RWPE2 (cell line): Measurements from ENCODE around the gene NEDD4L.

ENCODE experiments used
- ATAC-seq: fragments of 200-7000 bp; cut with Tn5 transposase; 3 replicates; pipeline ENCODE4 v1.9.1; 2021; ENCODE audit warnings: low read depth
- DNase-seq: peaks from one replicate; pipeline ENCODE4 v3.0.0-alpha.2; 2020; ENCODE audit warnings: low spot score
- H3K27ac ChIP-seq: fragments of 450-650 bp; 2 replicates; pipeline ENCODE4 v1.5.1; 2017; ENCODE audit warnings: mild to moderate bottlenecking; ENCODE audit not compliant: poor library complexity, severe bottlenecking
- H3K27me3 ChIP-seq: fragments of 250-450 bp; sonication (Bioruptor Pico); 2 replicates; pipeline ENCODE4 v1.5.1; 2021; ENCODE audit warnings: mild to moderate bottlenecking, moderate library complexity; ENCODE audit not compliant: insufficient read depth, poor library complexity, severe bottlenecking
- H3K36me3 ChIP-seq: fragments of 250-450 bp; sonication (Bioruptor Pico); 2 replicates; pipeline ENCODE4 v1.5.1; 2020; ENCODE audit warnings: low read depth, mild to moderate bottlenecking, moderate library complexity
- H3K4me1 ChIP-seq: fragments of 250-450 bp; sonication (Bioruptor Pico); 2 replicates; pipeline ENCODE4 v1.5.1; 2021; ENCODE audit warnings: mild to moderate bottlenecking, moderate library complexity; ENCODE audit not compliant: insufficient read depth, poor library complexity, severe bottlenecking
- H3K4me3 ChIP-seq: fragments of 250-450 bp; sonication (Bioruptor Pico); 2 replicates; pipeline ENCODE4 v1.5.1; 2021; ENCODE audit warnings: mild to moderate bottlenecking, moderate library complexity; ENCODE audit not compliant: severe bottlenecking
- H3K9me3 ChIP-seq: fragments of 250-450 bp; sonication (Bioruptor Pico); 2 replicates; pipeline ENCODE4 v1.5.1; 2021; ENCODE audit warnings: mild to moderate bottlenecking, moderate library complexity; ENCODE audit not compliant: severe bottlenecking
- TF ChIP-seq, protein P1 (sequence below): fragments of 450-650 bp; IDR thresholded peaks from one replicate; pipeline ENCODE4 v1.5.1; 2017; ENCODE audit warnings: mild to moderate bottlenecking, moderate library complexity; ENCODE audit not compliant: poor library complexity, severe bottlenecking

The NEDD4L gene

DNA sequence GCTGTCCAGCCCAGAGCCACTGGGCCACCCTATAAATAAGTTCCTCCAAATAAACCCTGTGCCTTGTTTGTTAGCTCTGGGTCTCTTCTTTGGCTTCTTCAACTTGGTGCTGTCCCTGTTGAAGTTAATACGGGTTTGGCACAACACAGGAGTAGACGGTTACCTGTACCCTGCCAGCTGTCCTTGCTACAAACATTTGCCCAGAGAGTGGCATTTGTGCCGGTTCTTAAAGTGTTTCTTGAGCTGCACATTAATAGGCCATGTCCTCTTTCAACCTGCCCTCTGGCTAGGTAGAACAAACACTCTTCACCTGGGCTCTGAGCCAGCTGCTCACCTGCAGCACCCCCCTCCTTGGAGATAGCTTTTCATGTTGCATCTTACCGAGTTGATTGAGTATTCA lies 139.2 kb downstream of the NEDD4L start:
- DNase-seq (no peak), ATAC-seq (no peak)
- TF ChIP-seq, protein P1, sequence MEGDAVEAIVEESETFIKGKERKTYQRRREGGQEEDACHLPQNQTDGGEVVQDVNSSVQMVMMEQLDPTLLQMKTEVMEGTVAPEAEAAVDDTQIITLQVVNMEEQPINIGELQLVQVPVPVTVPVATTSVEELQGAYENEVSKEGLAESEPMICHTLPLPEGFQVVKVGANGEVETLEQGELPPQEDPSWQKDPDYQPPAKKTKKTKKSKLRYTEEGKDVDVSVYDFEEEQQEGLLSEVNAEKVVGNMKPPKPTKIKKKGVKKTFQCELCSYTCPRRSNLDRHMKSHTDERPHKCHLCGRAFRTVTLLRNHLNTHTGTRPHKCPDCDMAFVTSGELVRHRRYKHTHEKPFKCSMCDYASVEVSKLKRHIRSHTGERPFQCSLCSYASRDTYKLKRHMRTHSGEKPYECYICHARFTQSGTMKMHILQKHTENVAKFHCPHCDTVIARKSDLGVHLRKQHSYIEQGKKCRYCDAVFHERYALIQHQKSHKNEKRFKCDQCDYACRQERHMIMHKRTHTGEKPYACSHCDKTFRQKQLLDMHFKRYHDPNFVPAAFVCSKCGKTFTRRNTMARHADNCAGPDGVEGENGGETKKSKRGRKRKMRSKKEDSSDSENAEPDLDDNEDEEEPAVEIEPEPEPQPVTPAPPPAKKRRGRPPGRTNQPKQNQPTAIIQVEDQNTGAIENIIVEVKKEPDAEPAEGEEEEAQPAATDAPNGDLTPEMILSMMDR, result no peak
- no peaks in the 10 kb centered on the region for H3K27me3 ChIP-seq
- H3K36me3 ChIP-seq, result no peaks in the 10 kb centered on the region
- H3K4me3 ChIP-seq, result no peak overlapping the region
- H3K9me3 ChIP-seq, result no peaks in the 10 kb centered on the region
- no peak overlapping the region for H3K27ac ChIP-seq
- H3K4me1 ChIP-seq, result peaks cover 40% of the 10 kb centered on the region

DNA sequence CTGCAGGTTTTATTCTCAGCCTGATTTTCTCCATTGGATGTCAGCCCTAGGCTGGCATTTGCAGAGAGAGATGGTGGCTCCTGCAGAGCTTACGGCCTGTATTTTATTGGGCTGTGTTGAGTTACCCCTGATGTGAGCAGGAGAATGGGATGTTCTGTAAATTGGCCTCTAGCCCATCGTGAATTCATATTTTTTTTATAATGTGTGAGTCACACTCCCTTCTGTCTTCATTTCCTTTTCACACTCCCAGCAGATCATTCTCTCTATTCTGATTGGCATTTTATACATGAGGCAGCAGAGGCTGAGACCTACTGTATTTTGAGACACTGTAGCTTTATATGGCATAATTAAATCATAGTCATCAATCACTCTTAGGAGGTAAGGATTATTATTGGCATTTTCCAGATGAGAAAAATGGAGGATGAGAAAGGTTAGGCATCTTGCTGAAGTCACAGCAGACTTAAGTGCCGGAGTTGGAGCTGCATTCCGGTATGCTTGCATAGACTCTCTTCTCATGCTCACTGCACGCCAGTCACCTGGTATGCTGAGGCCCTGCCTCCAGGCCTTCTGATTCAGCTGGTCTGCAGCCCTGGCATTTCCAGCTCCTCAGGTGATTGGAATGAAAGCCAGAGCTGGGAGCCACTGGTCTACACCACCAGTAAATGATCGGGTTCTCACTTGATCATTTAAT lies 142.4 kb downstream of the NEDD4L start:
- ATAC-seq (peak; percentile 94), DNase-seq (peak; percentile 90)
- Histone ChIP-seq H3K36me3 (no peaks in the 10 kb centered on the region), H3K4me3 (no peak overlapping the region), H3K4me1 (peaks cover 52% of the 10 kb centered on the region), H3K27me3 (no peaks in the 10 kb centered on the region), H3K9me3 (no peaks in the 10 kb centered on the region), H3K27ac (peak overlapping the region; percentile 99)
- TF ChIP-seq, protein P1, result no peak

DNA sequence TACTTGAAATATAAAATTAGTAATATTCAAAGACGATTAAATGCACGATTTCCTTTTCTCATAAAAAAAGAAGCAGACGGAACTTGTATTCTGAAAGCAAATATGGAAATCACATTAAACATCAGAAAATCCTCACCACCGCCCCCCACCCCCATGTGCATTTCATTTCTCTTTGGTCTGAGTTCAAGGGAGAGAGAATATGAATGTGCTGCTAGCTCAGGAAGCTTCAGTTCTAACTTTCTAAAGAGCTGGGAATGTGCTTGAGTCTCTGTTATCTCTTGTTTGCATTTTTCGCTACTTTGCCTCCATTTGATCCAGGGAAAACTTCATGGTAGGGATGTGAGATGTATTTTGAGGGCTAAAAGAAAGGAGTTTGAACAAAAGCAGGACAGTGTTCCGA lies 143.6 kb downstream of the NEDD4L start:
- no peak overlapping the region for H3K4me3 ChIP-seq
- H3K36me3 ChIP-seq, result no peaks in the 10 kb centered on the region
- H3K4me1 ChIP-seq, result peaks cover 52% of the 10 kb centered on the region
- no peaks in the 10 kb centered on the region for H3K9me3 ChIP-seq
- H3K27me3 ChIP-seq, result no peaks in the 10 kb centered on the region
- TF ChIP-seq, protein P1, result no peak
- no peak for DNase-seq
- ATAC-seq, result no peak
- peak overlapping the region; percentile 99 for H3K27ac ChIP-seq

DNA sequence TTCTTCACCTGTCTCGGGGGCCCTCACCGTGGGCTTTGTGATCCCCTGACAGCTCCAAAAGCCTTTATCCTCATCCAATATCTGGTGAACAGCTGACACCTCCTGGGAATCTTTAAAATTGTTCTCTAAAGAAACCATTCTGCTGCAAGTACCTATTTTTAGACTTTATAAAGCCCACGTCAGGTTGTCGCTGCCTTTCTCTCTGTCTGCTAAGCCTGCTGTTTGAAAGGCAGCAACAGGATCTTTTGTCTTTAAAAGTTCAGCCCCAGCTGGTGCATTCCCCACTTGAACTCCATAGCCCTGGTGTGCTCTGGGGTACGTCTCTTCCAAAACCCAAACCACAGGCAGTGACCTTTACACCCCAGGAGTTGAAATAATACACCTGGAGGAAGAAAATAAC lies 145.0 kb downstream of the NEDD4L start:
- ATAC-seq, result no peak
- H3K27me3 ChIP-seq, result no peaks in the 10 kb centered on the region
- no peak for DNase-seq
- H3K4me1 ChIP-seq, result peaks cover 43% of the 10 kb centered on the region
- H3K9me3 ChIP-seq, result no peaks in the 10 kb centered on the region
- H3K27ac ChIP-seq, result no peak overlapping the region
- TF ChIP-seq, protein P1, result no peak
- no peaks in the 10 kb centered on the region for H3K36me3 ChIP-seq
- no peak overlapping the region for H3K4me3 ChIP-seq

DNA sequence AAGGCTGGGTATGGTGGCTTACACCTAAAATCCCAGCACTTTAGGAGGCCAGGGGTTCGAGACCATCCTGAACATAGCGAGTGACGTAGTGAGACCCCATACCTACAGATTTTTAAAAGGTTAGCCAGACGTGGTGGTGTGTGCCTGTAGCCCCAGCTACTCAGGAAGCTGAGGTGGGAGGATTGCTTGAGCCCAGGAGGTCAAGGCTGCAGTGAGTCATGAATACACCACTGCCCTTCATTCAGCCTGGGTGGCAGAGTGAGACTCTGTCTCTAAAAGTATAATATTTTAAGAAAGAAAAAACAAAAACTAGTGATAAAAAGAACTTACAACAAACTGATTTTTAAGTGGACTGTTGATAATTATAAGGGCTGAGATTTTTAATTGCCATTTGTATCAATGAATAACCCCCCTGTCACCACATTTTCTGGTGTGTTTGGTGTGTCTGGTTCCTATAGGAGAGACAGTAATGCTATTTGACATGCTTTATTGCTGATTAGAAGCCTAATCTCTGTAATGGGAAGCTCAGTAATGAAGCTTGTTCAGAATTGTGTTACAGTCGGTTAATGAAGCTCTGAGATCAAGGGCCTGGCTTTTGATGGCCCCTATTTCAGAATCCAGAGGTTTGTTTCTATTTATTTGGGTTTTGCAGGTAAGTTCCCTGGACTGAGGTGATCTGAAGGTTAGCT lies 147.0 kb downstream of the NEDD4L start:
- Histone ChIP-seq H3K27ac (peak overlapping the region; percentile 17), H3K36me3 (no peaks in the 10 kb centered on the region), H3K4me3 (no peak overlapping the region), H3K9me3 (no peaks in the 10 kb centered on the region), H3K27me3 (no peaks in the 10 kb centered on the region), H3K4me1 (peaks cover 36% of the 10 kb centered on the region)
- ATAC-seq (no peak), DNase-seq (no peak)
- TF ChIP-seq, protein P1, result no peak
